CD4-positive, alpha-beta T cell treated with Interleukin-4 for 4 hours (primary cell): ENCODE data around the gene SNCAIP.
"Not testable (repeated sequence)": the region's sequence is repeated elsewhere in the genome, so short reads cannot be mapped to it uniquely, and the experiment has no call there.

ENCODE experiments used
- DNase-seq: peaks from one replicate; pipeline ENCODE4 v3.0.0-alpha.2; 2020

The SNCAIP gene

GRCh38 chr5:122471031-122471751 lies 159.2 kb downstream of the SNCAIP start:
- no peak for DNase-seq

- DNase-seq, result no peak
Measured at GRCh38 chr5:122471752-122472061, 159.7 kb downstream of the SNCAIP start.

- DNase-seq, result no peak
Measured at GRCh38 chr5:122473138-122473843, 161.3 kb downstream of the SNCAIP start.

- DNase-seq, result no peak
Measured at GRCh38 chr5:122473941-122474340, 161.9 kb downstream of the SNCAIP start.

GRCh38 chr5:122478741-122479442 lies 166.9 kb downstream of the SNCAIP start:
- no peak for DNase-seq

- DNase-seq, result no peak
Measured at GRCh38 chr5:122480146-122480545, 168.1 kb downstream of the SNCAIP start.

- DNase-seq, result no peak
Measured at GRCh38 chr5:122484103-122484502, 172.1 kb downstream of the SNCAIP start.

- no peak for DNase-seq
Measured at GRCh38 chr5:122485226-122485625, 173.2 kb downstream of the SNCAIP start.

- not testable (repeated sequence) for DNase-seq
Measured at GRCh38 chr5:122486616-122487015, 174.6 kb downstream of the SNCAIP start.

- DNase-seq, result no peak
Measured at GRCh38 chr5:122490718-122491117, 178.7 kb downstream of the SNCAIP start.

GRCh38 chr5:122492675-122493074 lies 180.6 kb downstream of the SNCAIP start:
- no peak for DNase-seq

GRCh38 chr5:122493091-122494021 lies 181.3 kb downstream of the SNCAIP start:
- no peak for DNase-seq

- no peak for DNase-seq
Measured at GRCh38 chr5:122494109-122494508, 182.1 kb downstream of the SNCAIP start.

- DNase-seq, result no peak
Measured at GRCh38 chr5:122498163-122498562, 186.1 kb downstream of the SNCAIP start.

GRCh38 chr5:122499585-122499984 lies 187.5 kb downstream of the SNCAIP start:
- no peak for DNase-seq

- no peak for DNase-seq
Measured at GRCh38 chr5:122500245-122501088, 188.4 kb downstream of the SNCAIP start.

GRCh38 chr5:122501089-122501435 lies 189.0 kb downstream of the SNCAIP start:
- no peak for DNase-seq

- DNase-seq, result no peak
Measured at GRCh38 chr5:122507045-122507444, 195.0 kb downstream of the SNCAIP start.

- DNase-seq, result no peak
Measured at GRCh38 chr5:122507581-122507980, 195.5 kb downstream of the SNCAIP start.

- DNase-seq, result no peak
Measured at GRCh38 chr5:122508623-122509022, 196.6 kb downstream of the SNCAIP start.
